ENCODE results near the gene CDH13.

Gene CDH13

DNA sequence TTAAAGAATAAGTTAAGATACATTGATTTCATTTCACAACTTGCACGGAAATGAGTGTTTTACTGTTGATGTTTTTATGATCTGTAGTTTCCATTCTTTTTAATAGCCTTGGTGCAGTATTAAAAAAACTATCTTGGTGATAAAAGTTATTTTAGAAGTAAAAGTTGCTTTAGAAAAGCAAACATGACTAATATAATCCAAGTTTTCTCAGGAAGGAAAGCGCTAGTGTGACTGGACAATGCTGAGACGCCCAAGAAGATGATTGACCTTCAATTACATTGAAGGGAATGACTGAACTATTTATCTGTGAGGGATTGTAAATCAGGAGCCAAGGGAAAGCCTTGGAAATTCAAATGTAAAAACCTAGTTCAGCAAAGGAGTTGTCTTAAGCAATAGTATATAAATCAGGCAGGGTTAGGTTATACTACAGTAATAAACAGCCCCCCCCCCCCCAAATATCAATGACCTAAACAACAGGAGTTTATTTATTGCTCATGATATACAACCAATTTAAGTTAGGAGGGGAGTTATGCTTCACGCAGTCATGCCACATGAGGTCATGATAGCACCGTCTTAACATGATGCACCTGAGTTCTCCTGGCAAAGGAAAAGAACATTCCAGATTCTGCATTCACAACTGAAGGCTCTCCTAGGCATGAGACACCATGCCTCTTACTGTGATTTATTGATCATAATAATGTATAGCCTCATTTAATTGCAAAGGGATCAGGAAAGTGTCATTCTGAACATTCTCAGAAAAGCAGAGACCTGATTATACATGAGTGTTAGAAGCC, 443.8 kb downstream of the CDH13 start:
- DNase-seq: no peak

DNA sequence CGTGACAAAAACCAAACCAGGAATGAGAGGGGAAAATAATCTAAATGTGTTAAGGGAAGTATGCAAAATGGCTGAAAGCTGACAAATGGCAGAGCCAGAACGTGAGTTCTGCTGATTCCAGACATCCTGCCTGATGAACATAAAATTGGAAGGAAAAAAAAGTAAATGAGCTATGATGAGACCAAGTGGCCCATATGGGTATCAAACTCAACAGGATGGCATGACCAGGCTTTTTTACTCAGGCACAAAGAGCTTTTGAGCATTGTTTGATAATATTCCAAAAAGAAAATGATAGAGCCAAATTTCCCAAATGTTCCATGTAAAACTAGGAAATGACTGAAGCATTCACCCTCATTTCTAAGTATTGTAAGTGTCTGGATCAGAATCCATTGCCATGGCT, 449.2 kb downstream of the CDH13 start:
- DNase-seq: no peak

GRCh38 chr16:83083361-83083760, 456.6 kb downstream of the CDH13 start:
- DNase-seq: no peak

DNA sequence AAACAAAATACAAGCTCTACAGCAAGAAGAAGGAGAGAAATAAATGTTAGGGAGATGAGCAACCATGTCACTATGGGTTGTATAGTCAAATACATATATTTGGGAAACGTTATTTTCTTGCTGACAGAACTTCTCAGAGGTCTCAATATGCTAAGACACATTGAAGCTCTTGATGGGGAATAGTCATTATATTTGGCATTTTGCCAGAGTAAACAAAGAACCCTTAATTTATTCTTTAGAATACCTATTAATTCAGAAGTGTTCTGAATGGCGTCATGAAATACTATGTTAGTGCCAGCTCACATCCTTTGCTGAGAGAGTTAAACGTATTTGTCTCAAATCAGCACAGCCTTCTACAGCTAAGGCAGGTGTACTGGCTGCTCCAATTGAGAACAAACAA, 458.9 kb downstream of the CDH13 start:
- no peak for DNase-seq

DNA sequence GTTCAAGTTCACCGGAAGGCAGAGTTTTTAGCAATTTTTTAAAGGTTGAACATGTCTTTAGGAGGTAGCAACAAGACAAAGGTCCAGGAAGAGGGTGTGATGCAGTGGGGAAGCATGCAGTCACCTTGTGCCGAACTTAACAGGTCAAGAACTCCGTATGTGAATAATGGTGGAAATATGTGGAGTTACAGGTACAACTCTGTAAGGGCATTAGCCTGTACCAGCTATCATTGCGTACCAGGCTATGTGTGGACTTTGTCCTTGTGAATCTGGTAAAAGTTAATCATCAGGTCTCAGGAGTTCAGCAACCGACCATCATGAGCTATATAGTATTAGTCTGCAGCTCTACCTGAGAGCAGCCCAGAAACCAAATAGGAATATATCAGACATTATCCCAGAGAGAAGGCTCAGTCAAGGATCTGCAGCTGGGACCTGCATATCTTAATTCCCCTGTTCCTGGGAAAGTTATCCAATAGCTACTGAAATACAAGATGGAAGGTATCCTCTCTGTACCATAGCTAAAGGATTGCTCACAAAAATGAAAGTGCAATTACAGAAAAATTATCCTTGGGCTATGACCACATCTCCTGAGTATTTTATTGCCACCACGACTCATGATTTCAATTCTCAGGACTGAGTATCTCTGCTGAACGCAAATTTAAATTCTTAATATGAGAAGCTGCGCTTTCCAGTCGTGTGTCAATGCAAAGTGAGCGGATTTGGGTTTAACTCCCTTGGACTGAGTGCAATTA, 469.3 kb downstream of the CDH13 start:
- DNase-seq: no peak

GRCh38 chr16:83098536-83098935, 471.8 kb downstream of the CDH13 start:
- no peak for DNase-seq

DNA sequence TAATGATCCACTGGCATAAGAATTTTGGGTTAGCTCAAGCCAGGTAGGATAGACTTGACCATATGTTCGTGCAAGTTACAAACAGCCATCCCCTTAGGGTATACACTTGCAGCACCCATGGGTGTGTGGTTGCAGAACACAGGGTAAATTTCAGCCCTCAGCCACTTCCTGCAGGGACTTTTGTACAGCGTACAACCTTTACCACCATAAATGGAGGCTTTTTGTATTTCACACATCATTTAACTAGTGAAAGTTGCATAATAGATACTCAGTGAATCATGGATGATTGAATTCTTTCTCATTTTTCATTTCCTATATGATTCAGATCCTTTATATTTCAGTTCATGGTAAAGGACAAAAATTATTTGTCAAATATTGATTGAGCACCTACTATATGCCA, 473.9 kb downstream of the CDH13 start:
- DNase-seq: no peak

GRCh38 chr16:83102336-83102735, 475.6 kb downstream of the CDH13 start:
- no peak for DNase-seq

DNA sequence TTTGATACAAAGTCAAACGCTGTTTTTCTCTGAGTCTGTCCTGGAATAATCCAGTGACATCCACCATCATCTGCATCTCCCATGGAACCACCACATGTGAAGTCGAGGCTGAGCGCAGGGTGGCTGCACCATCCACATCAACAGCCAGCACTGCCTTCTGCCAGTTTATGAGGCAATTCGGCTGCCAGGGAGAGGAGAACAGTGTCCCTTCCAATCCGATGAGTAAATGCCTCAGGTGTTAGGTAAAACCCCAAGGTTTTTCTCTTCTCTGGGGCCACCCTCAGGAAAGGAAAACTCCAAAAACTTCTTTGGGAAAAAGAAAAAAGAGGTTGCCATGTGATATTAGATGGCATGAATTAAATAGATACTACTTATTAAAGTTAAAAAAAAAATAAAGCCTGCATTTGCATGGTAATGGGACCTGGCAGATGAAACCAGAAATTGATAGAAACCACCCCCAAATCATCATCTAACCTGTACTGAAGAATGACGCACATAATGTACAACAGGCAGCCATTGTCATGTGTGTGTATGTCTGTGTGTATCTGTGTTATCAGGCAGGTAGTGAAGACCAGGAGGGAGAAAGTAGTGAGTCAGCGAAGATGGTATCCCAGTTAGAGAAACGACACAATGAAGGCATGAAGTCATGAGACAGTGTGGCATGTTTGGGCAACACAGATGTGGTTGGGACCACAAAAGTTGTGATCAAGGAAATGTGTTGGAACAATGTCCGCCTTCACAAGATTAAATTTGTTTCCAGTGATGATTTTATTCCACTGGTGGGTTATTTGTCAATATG, 478.7 kb downstream of the CDH13 start:
- no peak for DNase-seq

GRCh38 chr16:83109490-83110125, 482.8 kb downstream of the CDH13 start:
- DNase-seq: no peak

- DNase-seq: no peak
These were observed 483.5 kb downstream of the CDH13 start for GRCh38 chr16:83110269-83110668.

DNA sequence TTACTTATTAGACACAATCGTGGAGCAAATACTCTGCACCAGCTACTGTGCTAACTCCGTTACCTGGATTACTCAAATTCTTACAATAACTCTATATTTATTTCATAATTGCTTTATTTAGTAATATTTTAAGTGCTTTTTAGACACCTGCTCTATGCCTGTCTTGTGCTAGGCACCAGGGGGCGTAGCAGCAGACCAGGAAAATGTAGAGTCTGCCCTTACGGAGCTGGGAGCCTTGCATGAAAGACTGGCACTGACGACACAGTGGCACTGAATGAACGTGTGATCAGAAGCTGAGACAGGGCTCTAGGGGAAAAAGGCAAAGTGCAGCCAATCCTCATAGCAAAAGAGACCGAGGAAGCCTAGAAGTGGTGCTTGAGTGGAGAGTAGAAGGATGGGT, 486.5 kb downstream of the CDH13 start:
- no peak for DNase-seq

DNA sequence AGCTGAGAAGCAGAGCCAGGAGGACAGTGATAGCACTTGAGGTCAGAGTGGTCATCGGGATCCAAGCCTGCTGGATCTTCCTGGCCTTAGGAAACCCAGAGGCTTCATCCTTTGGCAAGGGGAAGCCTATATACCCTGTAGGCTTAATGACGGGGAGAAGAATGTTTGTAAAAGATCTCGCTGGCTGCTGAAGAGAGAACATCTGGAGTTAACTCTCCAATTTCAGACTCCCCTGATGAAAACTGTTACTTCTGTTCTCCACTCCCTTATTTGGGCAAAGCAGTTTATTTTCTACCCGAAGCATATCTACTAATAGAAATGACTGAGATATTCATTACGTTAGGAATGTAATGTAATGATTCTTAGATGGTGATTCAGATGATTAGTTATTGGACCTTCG, 487.0 kb downstream of the CDH13 start:
- no peak for DNase-seq

- DNase-seq: no peak
These were observed 488.9 kb downstream of the CDH13 start for GRCh38 chr16:83115491-83116232.

DNA sequence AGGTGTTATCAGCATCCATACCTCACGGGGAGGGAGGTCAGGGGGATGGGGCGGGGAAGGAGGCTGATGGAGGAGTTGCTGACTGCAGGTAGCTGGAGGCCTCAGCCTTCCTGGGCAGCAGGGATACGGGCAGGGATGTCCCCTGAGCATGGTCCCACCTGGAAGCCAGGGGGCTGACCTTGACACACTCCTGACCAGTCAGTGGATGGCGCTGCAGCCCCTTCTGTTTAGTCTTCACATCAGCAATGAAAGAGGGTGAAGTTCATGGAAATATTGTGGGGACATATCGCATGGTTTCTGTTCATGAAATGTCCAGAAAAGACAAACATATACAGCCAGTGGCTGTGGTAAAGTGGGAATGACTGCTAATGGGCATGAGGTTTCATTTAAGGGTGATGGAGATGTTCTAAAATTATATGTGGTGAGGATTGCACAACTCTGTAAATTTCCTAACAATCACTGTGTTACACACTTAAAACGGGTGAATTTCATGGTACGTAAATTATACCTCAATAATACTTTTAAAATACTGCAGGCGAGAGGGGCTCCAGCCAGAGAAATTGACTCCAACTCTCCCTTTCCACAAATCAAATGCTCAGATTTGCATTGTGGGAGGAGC, 489.6 kb downstream of the CDH13 start:
- DNase-seq: no peak

DNA sequence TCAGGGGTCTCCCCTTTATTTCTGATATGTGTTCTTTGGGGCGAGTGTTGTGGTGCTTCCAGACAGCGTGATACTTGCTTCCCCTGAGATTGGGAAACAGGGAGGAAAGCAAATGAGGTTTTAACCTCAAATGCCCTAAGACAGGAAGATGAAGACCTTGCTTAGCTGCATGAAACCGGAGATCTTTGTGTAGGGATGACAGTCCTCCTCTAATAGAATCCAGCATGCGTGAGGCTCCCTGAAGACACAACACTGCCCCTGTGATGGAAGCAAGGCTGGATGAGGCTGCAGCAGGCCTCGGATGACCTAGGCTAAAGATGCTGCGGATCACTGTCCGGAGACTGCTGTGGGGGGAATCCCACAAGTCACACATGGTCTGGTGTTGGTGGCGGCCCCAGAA, 491.0 kb downstream of the CDH13 start:
- no peak for DNase-seq

GRCh38 chr16:83118365-83118764, 491.6 kb downstream of the CDH13 start:
- DNase-seq: no peak

GRCh38 chr16:83125999-83126568, 499.3 kb downstream of the CDH13 start:
- DNase-seq: no peak

DNA sequence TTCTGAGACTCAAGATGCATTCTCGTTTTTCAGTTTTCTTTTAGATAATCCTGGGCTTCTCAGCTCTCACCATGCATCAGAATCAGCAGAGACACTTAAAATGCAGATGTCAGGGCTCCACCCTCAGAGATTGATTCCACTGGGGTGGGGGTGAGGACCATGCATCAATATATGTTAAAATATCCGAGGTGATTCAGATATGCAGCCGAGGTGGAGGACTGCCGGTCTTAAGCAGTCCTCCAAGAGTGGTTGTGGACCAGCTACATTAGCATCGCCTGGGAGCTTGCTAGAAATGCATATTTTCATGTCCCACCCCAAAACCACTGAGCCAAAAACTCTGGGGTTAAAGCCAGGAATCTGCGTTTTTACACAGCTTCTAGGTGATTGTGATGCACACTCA, 501.3 kb downstream of the CDH13 start:
- DNase-seq: no peak

DNA sequence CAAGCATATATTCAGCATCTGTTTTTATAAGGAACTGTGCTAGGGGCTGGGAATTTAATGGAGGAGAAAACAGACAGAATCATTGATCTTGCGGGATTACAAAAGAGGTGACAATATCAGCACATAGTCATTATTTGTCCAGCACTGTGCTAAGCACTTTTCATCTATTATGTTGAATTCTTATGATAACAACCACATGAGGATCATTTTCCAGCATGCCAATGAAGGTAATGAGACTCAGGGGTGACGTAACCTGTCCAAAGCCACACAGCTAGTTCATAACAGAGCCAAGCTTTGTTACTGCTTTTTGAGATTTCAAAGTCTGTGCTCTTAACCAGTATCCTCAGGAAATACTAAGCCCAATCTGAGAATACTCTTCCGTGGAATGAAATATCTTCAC, 503.3 kb downstream of the CDH13 start:
- no peak for DNase-seq

GRCh38 chr16:83134638-83135037, 507.9 kb downstream of the CDH13 start:
- no peak for DNase-seq

- no peak for DNase-seq
These were observed 509.6 kb downstream of the CDH13 start for GRCh38 chr16:83136419-83136818.
